Transverse colon (tissue), 3 donors: ENCODE results near the gene CACNA1C.

Source experiments
- POLR2A ChIP-seq: fragments of 450-650 bp; IDR thresholded peaks from one replicate; pipeline ENCODE4 v1.6.1; 2016; ENCODE audit warnings: antibody characterized with exemption, mild to moderate bottlenecking, moderate library complexity
- POLR2AphosphoS5 ChIP-seq, 3 donors: sonication (generic); formaldehyde crosslinking; IDR thresholded peaks; one replicate each; pipeline ENCODE4 v1.6.1; 2016; ENCODE audit warnings: antibody characterized with exemption in 3 of 3

DNA sequence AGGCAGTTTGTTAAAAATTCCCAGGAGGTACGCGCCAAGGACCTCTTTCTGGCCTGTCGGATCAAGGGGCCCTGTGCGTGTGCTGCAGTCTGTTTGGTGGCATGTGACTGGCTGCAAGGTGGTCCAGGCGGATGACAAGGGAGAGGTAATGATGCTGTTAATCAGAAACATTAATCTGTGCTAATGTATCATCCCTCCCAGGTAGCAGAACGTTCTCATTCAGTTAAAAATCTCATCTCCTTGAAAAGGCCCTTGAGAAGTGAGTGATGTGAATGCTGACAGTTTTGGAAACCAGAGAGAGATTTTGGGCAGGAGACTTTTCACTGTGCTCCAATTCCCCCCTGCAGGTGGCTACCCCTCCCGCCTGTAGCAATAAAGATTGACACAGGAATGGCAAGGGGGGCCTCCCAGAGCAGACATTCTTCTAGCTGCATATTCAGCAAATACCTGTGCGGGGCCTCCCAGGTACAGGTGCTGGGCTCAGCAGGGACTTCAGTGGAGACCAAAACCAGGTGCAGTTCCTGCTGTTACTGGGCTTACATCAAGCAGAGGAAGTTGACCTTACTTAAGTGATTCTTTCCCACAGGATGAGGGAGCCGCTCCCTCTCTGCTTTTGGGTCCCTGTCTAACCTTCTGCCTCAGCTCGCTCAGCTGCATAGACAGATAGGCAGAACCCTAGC lies 364.8 kb downstream of the CACNA1C start:
- TF ChIP-seq POLR2A (no peak), POLR2AphosphoS5 (IDR thresholded peaks at IDR 0.05) (no peak)
